ENCODE results near the gene SMIM41.

DNA sequence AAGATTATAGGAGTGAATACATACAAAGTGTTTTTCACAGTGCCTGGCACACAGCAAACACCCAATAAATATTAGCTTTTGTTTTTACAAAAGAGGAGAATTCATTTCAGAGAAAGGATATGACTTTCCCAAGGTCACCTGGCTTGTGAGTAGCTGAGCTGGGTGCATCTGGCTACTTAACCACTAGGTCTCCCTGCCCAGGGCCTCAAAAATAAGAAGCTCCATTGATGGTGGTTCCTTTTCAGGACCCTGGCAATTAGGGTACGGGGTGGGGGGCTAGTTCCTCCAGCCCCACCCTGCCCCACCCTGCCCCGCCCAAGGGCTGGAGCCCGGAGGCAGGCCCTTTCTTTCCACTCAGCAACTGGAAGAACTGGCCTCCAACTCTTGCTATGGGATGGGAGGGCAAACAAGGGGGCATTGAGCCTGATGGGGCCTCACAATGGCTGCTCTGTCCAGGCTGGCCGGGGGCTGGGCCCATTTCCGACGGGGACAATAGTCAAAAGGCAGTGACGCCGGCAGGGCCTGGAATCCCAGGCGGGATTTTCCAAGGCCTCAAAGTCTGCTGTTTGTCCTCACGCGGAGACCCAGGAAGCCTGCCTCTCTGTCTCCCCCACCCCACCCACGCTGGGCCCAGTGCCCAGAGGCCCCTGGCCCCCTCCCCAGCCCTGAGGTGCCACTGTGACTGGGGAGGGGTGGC is 17.9 kb upstream of the SMIM41 start:
- TF ChIP-seq, protein P1, sequence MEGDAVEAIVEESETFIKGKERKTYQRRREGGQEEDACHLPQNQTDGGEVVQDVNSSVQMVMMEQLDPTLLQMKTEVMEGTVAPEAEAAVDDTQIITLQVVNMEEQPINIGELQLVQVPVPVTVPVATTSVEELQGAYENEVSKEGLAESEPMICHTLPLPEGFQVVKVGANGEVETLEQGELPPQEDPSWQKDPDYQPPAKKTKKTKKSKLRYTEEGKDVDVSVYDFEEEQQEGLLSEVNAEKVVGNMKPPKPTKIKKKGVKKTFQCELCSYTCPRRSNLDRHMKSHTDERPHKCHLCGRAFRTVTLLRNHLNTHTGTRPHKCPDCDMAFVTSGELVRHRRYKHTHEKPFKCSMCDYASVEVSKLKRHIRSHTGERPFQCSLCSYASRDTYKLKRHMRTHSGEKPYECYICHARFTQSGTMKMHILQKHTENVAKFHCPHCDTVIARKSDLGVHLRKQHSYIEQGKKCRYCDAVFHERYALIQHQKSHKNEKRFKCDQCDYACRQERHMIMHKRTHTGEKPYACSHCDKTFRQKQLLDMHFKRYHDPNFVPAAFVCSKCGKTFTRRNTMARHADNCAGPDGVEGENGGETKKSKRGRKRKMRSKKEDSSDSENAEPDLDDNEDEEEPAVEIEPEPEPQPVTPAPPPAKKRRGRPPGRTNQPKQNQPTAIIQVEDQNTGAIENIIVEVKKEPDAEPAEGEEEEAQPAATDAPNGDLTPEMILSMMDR (IDR thresholded peaks at IDR 0.05), result no peak
- no peak for TF ChIP-seq POLR2A (IDR thresholded peaks at IDR 0.05)
